ENCODE measurements around the gene ZCCHC7.
A peak's percentile ranks its signal among the peaks of the same experiment; 100 is the strongest.
"Not testable (repeated sequence)": the region's sequence is repeated elsewhere in the genome, so short reads cannot be mapped to it uniquely, and the experiment has no call there.

ZCCHC7 gene

GRCh38 chr9:37259951-37260350 lies 139.6 kb downstream of the ZCCHC7 start:
- DNase-seq = no peak

- peak; percentile 14 for DNase-seq
Observed at GRCh38 chr9:37262410-37262809, 142.0 kb downstream of the ZCCHC7 start.

- no peak for DNase-seq
Observed at GRCh38 chr9:37264539-37264938, 144.2 kb downstream of the ZCCHC7 start.

GRCh38 chr9:37266630-37267029 lies 146.3 kb downstream of the ZCCHC7 start:
- no peak for DNase-seq

- DNase-seq = no peak
Observed at GRCh38 chr9:37269221-37269620, 148.8 kb downstream of the ZCCHC7 start.

- DNase-seq = no peak
Observed at GRCh38 chr9:37271679-37272078, 151.3 kb downstream of the ZCCHC7 start.

- DNase-seq = no peak
Observed at GRCh38 chr9:37273595-37273994, 153.2 kb downstream of the ZCCHC7 start.

- no peak for DNase-seq
Observed at GRCh38 chr9:37281541-37281940, 161.2 kb downstream of the ZCCHC7 start.

GRCh38 chr9:37283730-37284325 lies 163.5 kb downstream of the ZCCHC7 start:
- DNase-seq = peak; percentile 66

GRCh38 chr9:37284636-37285035 lies 164.3 kb downstream of the ZCCHC7 start:
- DNase-seq = peak; percentile 18

GRCh38 chr9:37286530-37287175 lies 166.3 kb downstream of the ZCCHC7 start:
- DNase-seq = no peak

GRCh38 chr9:37287317-37287716 lies 166.9 kb downstream of the ZCCHC7 start:
- DNase-seq = no peak

GRCh38 chr9:37289631-37290030 lies 169.3 kb downstream of the ZCCHC7 start:
- no peak for DNase-seq

GRCh38 chr9:37290366-37290939 lies 170.1 kb downstream of the ZCCHC7 start:
- no peak for DNase-seq

GRCh38 chr9:37290940-37291485 lies 170.6 kb downstream of the ZCCHC7 start:
- DNase-seq = peak; percentile 82

- DNase-seq = not testable (repeated sequence)
Observed at GRCh38 chr9:37291612-37292238, 171.4 kb downstream of the ZCCHC7 start.

- DNase-seq = no peak
Observed at GRCh38 chr9:37292896-37293295, 172.5 kb downstream of the ZCCHC7 start.

- DNase-seq = no peak
Observed at GRCh38 chr9:37293664-37294524, 173.5 kb downstream of the ZCCHC7 start.

GRCh38 chr9:37295178-37295577 lies 174.8 kb downstream of the ZCCHC7 start:
- no peak for DNase-seq

GRCh38 chr9:37295796-37296195 lies 175.4 kb downstream of the ZCCHC7 start:
- peak; percentile 7 for DNase-seq

- DNase-seq = no peak
Observed at GRCh38 chr9:37297592-37297991, 177.2 kb downstream of the ZCCHC7 start.

- DNase-seq = peak; percentile 23
Observed at GRCh38 chr9:37300620-37301019, 180.2 kb downstream of the ZCCHC7 start.
